DND-41 (cell line): ENCODE results near the gene NSG2.

Experiments used
- EZH2 ChIP-seq: IDR thresholded peaks from 3 replicates; pipeline ENCODE4 v1.6.1; 2012; ENCODE audit warnings: borderline replicate concordance, low read depth, mild to moderate bottlenecking, moderate library complexity, low read length, inconsistent platforms; ENCODE audit not compliant: severe bottlenecking
- TF ChIP-seq, protein P1 (sequence below): IDR thresholded peaks from 2 replicates; pipeline ENCODE4 v1.5.1; 2012; ENCODE audit warnings: borderline replicate concordance, low read length, moderate library complexity, mild to moderate bottlenecking; ENCODE audit not compliant: poor library complexity, severe bottlenecking; ENCODE audit errors: extremely low read depth

GRCh38 chr5:174145091-174145490 lies 99.6 kb downstream of the NSG2 start:
- TF ChIP-seq, protein P1, sequence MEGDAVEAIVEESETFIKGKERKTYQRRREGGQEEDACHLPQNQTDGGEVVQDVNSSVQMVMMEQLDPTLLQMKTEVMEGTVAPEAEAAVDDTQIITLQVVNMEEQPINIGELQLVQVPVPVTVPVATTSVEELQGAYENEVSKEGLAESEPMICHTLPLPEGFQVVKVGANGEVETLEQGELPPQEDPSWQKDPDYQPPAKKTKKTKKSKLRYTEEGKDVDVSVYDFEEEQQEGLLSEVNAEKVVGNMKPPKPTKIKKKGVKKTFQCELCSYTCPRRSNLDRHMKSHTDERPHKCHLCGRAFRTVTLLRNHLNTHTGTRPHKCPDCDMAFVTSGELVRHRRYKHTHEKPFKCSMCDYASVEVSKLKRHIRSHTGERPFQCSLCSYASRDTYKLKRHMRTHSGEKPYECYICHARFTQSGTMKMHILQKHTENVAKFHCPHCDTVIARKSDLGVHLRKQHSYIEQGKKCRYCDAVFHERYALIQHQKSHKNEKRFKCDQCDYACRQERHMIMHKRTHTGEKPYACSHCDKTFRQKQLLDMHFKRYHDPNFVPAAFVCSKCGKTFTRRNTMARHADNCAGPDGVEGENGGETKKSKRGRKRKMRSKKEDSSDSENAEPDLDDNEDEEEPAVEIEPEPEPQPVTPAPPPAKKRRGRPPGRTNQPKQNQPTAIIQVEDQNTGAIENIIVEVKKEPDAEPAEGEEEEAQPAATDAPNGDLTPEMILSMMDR, result no peak
- TF ChIP-seq EZH2, result no peak
